Fibroblast of skin of left biceps (primary cell): ENCODE results near the gene BRSK2.
"Not testable (repeated sequence)": the region's sequence is repeated elsewhere in the genome, so short reads cannot be mapped to it uniquely, and the experiment has no call there.

Source experiments
- DNase-seq, 2 experiments: peaks; one replicate each; pipeline ENCODE4 v3.0.0-alpha.2; 2013; ENCODE audit warnings: low read depth in 2 of 2

The BRSK2 gene

GRCh38 chr11:1354125-1354938 lies 35.4 kb upstream of the BRSK2 start:
- DNase-seq = no peak

DNA sequence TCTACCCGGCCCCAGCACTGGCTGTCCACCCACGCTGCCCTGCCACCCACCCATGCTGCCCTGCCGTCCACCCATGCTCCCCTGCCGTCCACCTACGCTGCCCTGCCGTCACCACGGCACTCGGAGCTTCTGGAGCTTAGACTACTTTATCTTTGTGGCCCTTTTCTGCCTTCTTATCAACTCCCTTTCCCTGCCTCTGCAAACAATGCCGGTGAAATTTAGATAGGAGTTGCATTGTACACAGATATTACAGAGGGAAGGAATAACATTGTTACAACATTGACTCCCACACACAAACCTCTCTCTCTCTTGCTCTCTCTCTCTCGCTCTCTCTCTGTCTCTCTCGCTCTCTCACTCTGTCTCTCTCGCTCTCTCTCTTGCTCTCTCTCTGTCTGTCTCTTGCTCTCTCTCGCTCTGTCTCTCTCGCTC lies 33.7 kb upstream of the BRSK2 start:
- DNase-seq = no peak

DNA sequence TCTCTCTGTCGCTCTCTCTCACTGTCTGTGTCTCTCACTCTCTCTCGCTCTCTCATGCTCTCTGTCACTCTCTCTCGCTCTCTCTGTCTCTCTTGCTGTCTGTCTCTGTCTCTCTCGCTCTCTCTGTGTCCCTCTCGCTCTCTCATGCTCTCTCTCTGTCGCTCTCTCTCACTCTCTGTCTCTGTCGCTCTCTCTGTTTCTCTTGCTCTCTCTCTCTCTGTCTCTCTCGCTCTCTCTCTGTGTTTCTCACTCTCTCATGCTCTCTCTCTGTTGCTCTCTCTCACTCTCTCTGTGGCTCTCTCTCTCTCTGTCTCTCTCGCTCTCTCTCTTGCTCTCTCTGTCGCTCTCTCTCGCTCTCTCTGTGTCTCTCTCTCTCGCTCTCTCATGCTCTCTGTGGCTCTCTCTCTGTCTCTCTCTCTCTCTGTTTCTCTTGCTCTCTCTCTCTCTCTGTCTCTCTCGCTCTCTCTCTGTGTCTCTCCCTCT lies 33.2 kb upstream of the BRSK2 start:
- no peak for DNase-seq

GRCh38 chr11:1358286-1358685 lies 31.4 kb upstream of the BRSK2 start:
- DNase-seq = no peak

- DNase-seq = not testable (repeated sequence)
Observed at GRCh38 chr11:1358931-1359330, 30.8 kb upstream of the BRSK2 start.

DNA sequence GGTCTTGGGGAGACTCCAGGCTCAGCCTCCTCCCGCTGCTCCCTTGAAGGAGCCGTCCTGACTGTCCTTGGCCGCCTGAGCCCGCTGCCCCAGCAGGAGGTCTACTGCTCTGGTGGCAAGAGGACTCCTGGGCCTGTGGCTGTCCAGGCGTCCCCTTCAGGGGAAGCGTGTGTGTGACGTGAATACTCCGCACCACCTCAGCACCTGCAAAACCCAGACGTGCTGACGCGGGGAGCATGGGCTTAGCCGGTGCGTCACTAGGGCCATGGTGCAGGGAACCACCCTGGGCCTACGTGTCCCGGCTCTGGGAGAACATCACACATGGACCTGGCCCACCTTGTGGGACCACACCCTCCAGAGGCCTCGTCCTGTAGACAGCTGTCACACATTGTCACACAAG lies 30.2 kb upstream of the BRSK2 start:
- no peak for DNase-seq

- no peak for DNase-seq
Observed at GRCh38 chr11:1360181-1360834, 29.4 kb upstream of the BRSK2 start.

GRCh38 chr11:1360835-1361357 lies 28.8 kb upstream of the BRSK2 start:
- DNase-seq = no peak

- DNase-seq = no peak
Observed at GRCh38 chr11:1361882-1362281, 27.9 kb upstream of the BRSK2 start.

- DNase-seq = no peak
Observed at GRCh38 chr11:1367721-1368120, 22.0 kb upstream of the BRSK2 start.

DNA sequence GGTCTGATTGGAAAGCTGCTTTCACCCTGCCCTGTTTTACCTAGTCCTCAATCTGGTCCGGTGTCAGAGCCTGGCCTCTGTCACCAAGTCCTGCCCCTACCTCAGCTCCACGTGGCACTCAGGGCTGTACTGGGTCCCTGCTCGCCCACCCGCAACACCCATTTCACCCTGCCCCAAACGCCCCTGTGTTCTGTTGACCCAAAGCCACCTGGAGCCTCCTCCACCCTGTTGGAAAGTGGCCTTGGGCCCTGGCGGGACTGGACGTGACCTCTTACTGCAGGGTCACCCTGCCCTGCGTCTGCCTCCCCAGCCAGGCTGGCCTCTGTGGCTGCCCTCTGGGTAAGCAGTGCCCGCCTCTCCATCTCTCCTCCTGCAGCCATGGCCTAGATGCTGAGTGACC lies 21.5 kb upstream of the BRSK2 start:
- no peak for DNase-seq

- DNase-seq = no peak
Observed at GRCh38 chr11:1368966-1369365, 20.8 kb upstream of the BRSK2 start.

GRCh38 chr11:1369371-1370005 lies 20.2 kb upstream of the BRSK2 start:
- DNase-seq = no peak

DNA sequence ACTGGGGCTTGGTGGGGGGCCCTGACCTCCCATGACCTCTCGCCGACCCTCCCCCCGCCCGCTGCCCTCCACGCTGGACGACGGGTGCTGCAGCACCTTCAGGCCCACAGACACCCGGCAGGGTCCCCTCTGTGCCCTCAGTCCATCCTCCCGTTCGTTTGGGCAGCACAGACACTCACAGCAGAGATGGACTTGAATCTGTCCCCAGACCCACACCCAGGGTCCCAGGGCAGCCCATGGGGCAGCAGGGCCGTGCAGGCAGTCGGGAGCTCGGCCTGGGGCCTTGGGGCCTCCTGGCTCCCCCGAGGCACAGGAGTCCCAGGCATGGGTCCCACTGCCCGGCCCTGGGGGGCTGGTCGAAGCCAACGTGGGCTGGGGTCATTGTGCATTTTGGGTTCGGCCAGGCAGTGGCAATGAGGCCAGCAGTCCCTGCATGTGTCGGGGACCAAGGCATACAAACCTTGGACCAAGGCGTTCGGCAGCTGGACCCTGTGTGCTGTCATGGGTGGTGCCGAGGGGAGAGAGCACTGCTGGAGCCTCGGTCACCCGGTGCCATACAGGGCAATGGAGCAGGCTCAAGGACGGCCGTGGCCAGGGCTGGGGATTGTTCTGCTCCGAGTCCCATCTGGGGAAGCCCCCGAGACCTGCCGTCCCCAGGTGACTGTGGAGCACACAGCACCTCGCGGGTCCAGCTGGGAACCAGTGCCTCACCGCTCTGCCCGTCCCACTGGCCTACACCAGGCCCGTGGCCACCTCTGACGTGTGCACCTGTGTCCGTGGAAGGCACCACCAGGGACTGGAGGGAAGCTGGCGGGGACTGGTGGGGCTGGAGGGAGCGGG lies 19.3 kb upstream of the BRSK2 start:
- no peak for DNase-seq

GRCh38 chr11:1371026-1371325 lies 18.8 kb upstream of the BRSK2 start:
- DNase-seq = no peak

DNA sequence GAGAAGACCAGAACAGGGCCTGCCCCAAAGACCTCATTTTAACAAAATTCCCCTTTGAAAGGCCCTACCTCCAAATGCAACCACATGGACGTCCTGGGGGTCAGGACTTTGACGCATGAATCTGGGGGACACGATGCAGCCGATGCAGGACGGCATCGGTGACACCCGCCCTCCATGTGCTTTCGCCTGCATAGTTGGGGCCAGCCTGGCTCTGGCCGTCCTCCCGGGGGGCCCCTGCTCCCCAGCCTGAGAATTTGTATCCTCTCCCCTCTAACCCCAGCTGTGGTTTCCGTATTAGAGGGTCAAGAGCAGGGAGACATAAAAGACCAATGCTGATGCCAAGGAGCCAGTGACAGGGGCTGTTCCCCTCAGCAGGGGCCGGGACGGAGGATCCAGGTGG lies 18.4 kb upstream of the BRSK2 start:
- no peak for DNase-seq

- no peak for DNase-seq
Observed at GRCh38 chr11:1371836-1372465, 17.8 kb upstream of the BRSK2 start.

DNA sequence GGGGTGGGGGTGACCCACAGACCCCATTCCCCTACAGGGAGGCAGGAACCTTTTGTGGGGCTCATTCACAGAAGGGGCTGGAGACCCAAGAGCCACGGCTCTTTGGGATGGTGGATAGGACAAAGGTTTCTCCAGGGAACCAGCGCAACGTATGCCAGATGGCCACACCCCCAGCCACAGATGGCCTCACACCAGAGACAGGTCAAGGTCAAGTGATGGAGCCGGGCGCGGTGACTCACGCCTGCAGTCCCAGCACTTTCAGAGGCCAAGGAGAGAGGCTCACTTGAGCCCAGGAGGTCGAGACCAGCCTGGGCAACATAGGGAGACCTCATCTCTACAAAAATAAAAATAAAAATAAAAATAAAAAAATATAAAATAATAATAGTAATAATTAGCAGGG lies 17.1 kb upstream of the BRSK2 start:
- DNase-seq = no peak

GRCh38 chr11:1373536-1374214 lies 16.1 kb upstream of the BRSK2 start:
- no peak for DNase-seq

GRCh38 chr11:1375161-1375954 lies 14.4 kb upstream of the BRSK2 start:
- no peak for DNase-seq
